GM15510 (cell line): Measurements from ENCODE around the gene SNAP25.

Experiments
- POLR2A ChIP-seq: IDR thresholded peaks from 3 replicates; pipeline ENCODE4 v1.6.1; 2011; ENCODE audit warnings: borderline replicate concordance; ENCODE audit not compliant: insufficient read length; ENCODE audit errors: extremely low read depth

The SNAP25 gene

GRCh38 chr20:10277616-10278015 lies 59.0 kb downstream of the SNAP25 start:
- no peak for TF ChIP-seq POLR2A

GRCh38 chr20:10278412-10278811 lies 59.8 kb downstream of the SNAP25 start:
- TF ChIP-seq POLR2A = no peak

DNA sequence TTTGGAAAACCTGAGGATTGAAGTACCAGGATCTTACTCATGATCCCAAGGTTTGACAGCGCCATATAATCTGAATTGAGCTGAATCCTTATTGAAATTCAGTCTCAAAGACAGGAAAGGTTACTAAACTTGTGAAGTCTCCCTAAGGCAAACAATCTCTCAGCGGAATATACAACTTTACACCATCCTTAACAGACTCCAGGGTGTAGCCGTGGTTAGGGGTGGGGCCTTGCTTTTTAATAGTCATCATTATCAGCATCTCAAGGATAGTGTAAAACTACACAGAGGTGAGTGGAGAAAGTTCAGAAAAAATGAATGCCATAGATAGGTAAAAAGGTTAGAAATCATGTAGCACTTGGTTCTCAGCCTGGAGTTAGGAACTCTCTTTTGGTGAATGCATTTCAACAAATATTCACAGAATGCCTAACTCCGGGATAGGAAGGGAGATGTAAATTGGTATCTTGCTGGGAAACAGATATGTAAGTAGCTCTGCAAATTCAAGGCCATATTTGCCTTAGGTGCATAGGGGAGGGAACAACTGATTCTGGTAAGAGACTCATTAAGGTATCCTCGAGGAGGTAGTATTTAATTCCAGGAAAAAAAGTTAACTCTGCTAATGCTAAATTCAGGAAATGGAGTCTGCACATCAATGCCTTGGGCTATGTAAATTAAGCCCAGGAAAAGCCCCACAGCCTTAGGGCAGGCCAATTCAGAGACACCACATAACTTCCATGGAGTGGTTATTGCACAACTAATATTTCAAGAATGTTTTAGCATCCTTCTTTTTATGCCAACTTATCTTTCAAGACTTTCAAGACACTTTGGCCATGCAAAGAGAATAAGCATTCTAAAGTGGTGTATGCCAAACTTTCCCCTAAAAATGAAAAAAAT lies 61.6 kb downstream of the SNAP25 start:
- TF ChIP-seq POLR2A = no peak

- no peak for TF ChIP-seq POLR2A
These were observed 63.3 kb downstream of the SNAP25 start for GRCh38 chr20:10281911-10282310.

- TF ChIP-seq POLR2A = no peak
These were observed 64.4 kb downstream of the SNAP25 start for GRCh38 chr20:10282979-10283456.

DNA sequence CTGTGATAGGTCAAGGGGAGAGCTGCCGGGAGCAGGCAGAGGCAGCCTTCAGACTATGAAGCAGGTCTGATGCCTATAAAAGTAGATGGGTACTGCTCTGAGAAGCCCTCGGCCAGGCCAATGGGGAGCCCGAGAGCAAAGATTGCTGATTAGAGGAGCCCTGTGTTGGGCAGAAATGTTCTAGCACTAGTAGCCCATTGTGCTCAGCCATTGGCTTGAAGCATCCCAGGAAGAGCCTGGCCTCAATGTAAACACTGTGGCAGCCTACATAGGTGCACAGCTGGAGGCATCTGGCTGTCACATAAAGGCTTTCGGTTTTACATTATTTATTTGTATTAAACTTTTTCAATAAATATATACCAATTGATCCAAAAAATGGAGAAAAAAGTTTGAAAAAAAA lies 67.7 kb downstream of the SNAP25 start:
- TF ChIP-seq POLR2A = no peak

DNA sequence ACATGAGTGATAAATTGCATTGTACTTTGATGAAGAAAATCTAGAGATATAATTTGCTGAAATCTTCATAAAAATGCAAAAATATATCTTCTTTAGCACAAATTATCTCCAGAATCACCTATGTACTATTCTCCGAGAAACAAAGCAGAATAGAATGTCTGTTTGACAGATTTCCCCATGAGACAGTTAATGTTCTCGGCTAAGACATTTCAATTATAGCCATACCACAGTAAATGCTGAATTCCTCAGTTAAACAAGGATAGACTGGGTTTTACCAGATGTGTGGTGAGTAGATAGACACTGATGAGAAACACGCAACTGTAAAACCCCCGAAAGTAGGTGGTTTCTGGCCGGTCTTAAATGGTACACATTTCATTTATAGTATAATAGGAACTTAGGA lies 69.8 kb downstream of the SNAP25 start:
- TF ChIP-seq POLR2A = no peak

DNA sequence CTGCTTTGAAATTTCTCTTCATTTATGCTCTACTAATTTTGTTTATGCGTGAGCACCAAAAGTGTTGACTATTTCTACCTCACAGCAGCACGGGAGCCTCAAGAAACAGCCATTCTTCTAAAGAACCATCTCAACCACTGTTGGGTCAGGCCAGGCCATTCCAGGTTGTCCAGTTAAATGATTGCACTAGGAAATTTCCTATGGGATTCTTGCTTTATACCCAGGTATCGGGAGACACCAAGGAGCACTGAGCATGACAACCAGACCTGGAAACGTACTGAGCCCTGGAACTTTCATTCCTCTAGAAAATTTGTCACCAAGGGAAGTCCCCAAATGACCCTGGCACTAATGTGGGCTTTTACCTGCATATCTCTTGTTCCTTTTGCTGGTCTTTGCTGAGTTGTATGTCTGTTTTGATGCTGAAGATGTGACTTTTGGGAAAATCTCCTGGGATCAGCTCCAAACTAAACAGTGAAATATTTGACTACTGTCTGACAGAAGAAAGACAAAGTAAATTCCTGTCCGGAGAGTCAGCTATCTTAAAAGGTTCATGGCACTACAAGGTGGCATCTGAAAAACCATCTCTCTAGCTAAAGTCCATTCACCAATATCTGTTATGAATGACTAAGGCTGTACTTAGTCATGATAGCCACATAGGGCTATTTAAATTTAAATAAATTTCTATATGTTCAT lies 70.5 kb downstream of the SNAP25 start:
- no peak for TF ChIP-seq POLR2A

DNA sequence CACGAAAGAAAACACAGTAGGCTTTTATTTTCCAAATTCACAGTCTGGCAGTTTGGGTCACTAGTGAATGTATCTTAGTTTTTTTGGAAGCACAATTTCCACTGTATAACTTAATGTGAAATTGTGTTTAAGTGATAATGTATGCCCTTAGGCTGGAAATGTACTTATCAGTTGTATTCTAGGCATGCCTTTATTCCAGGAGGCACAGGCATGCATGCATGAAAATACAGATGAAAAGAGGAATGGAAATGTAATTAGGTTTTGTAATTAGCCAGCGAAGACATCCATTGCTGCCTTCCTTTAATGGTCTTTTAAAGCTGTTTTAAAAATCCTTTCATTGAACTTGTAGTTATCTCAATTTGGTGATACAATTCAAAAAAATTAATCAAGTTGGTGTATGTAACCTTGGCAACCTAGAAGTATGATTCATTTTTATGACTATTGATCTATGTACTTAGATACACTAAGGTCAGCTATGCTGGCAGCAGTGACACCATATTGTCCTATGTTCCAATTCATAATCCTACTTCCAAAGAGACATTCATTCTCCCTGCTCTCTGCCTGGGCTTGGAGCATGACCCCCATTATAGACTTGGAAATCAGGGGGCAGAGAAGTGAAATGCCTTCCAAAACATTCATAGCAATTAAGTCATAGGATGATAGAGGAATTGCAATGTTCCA lies 73.1 kb downstream of the SNAP25 start:
- no peak for TF ChIP-seq POLR2A

GRCh38 chr20:10297223-10297622 lies 78.6 kb downstream of the SNAP25 start:
- no peak for TF ChIP-seq POLR2A

- TF ChIP-seq POLR2A = no peak
These were observed 79.1 kb downstream of the SNAP25 start for GRCh38 chr20:10297684-10298240.

DNA sequence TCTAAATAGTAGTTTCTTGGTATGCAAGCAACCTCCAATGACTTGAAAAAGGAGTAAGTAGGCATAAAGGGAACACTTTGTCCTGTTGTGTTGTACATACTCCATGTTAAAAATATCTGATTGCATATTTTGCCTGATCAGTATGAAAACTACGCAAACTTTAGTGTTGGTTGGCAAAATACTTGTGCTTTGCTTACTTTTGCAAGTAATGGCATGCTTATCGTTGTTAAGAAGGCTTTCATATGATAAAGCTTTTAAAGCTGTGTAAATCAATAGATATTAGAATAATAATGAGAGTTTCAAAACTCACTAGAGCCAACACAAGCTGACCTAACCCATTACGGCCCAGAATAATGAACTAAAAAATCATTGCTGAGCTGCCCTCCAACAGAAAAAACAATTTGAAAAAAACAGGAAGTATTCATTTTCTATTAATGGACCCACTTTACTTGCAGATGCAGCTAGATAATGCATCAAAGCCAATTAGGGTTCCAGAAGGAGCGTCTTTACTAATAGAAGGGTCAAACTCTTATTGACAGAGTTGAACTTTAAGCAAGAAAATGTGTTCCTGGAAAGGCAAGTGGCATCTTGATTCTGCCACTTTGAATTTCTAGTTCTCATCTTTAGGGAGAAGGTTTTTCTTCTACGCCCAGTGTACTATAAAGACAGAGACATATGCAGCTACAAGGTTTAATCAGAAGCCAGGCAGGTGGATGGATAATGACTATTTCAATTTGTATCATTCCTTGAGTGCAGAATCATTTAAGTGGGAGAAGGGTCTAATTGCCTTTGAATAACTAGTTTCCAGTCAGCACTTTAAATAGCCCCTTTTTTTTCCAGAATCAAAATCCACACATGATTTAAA lies 82.2 kb downstream of the SNAP25 start:
- no peak for TF ChIP-seq POLR2A

DNA sequence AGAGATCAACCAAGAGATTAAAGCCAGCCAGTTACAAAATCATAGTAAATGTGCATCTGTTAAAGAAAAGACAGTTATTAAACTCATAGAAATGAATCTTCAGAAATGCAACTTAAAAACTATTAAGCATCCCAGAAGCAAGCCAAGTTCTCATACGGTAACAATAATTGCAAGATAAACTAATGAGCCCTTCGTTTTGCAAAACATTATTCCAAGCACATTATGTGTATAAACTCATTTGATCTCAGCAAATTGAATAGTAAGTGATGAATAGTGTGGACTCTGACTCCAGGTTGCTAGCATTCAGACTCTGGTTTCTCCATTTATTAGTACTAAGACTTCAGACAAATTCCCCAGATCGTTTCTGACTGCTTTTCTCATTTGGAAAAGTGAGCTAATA lies 85.2 kb downstream of the SNAP25 start:
- no peak for TF ChIP-seq POLR2A

DNA sequence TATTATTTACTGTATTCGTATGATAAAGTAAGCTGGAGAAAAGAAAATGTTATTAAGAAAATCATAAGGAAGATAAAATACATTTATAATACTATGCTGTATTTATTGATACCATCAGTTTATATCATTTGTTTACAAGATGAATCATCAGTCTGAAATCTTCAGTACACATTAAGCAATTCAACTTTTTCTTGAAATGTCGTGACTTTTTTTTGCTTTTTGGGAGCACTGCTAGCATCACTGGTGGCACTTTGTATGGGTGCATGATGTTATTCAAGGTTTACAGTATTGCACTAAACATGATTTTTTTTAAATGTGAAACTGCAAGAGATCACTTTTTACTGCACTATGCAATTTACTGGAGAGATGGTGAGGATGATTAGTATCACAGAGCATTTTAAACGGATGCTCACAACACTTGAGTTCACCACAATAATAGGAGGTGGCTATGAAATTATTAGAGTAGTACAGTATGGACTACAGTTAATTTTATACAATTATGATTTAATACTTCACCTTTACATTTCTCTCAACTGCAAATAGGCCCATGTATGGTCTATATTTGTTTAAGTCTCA lies 85.9 kb downstream of the SNAP25 start:
- no peak for TF ChIP-seq POLR2A
